K562 (cell line): ENCODE results near the gene CRIM1. TPM values are rescaled to one million over a fixed set of nuclear protein-coding genes. Genes with fewer than 3 reads are reported as not detected.

Source experiments
- ETV1 ChIP-seq: fragments of 450-650 bp; conservative IDR thresholded peaks from 2 replicates; pipeline ENCODE4 v1.6.1; 2016; ENCODE audit warnings: missing genetic modification characterization, control low read depth, low read depth, missing compliant biosample characterization
- MCM3 ChIP-seq: fragments of 450-650 bp; IDR thresholded peaks from 2 replicates; pipeline ENCODE4 v1.6.1; 2016
- PHTF2 ChIP-seq: fragments of 250-450 bp; sonication (Bioruptor Pico); IDR thresholded peaks from 2 replicates; pipeline ENCODE4 v1.5.0; 2021; ENCODE audit warnings: mild to moderate bottlenecking
- TEAD2 ChIP-seq: fragments of 450-650 bp; IDR thresholded peaks from 2 replicates; pipeline ENCODE4 v1.6.1; 2016; ENCODE audit warnings: missing genetic modification characterization, control low read depth, missing compliant biosample characterization
- VEZF1 ChIP-seq: fragments of 200-800 bp; sonication (Bioruptor generic); IDR thresholded peaks from 2 replicates; pipeline ENCODE4 v1.6.1; 2017; ENCODE audit warnings: missing genetic modification characterization, missing compliant biosample characterization
- ZBTB11 ChIP-seq, 3 experiments: fragments of 200-800 bp in 1 of 3; fragments of 250-450 bp in 1 of 3; fragments of 450-650 bp in 1 of 3; sonication (Bioruptor Pico) in 1 of 3; sonication (Bioruptor generic) in 1 of 3; formaldehyde crosslinking in 1 of 3; IDR thresholded peaks; 2 replicates each; pipeline versions ENCODE4 v1.6.1 to v1.8.0; 2016 to 2022; ENCODE audit warnings: mild to moderate bottlenecking in 2 of 3, missing genetic modification characterization in 2 of 3, missing compliant biosample characterization in 1 of 3, moderate library complexity in 1 of 3
- ZBTB40 ChIP-seq, 2 experiments: fragments of 450-650 bp in 1 of 2; sonication (generic) in 1 of 2; formaldehyde crosslinking in 1 of 2; IDR thresholded peaks; 2 replicates each; pipeline versions ENCODE4 v1.7.1 to v1.9.0; 2016 to 2022; ENCODE audit warnings: inconsistent platforms in 1 of 2, mild to moderate bottlenecking in 1 of 2, missing genetic modification reagents in 1 of 2
- ZNF324 ChIP-seq: fragments of 250-450 bp; sonication (Bioruptor Pico); IDR thresholded peaks from 2 replicates; pipeline ENCODE4 v1.4.0; 2020; ENCODE audit warnings: mild to moderate bottlenecking
- ZSCAN32 ChIP-seq: fragments of 450-650 bp; formaldehyde crosslinking; IDR thresholded peaks from 2 replicates; pipeline ENCODE4 v1.4.0; 2020; ENCODE audit warnings: mild to moderate bottlenecking, moderate library complexity
- polyA plus RNA-seq, 8 experiments: library from polyadenylated mRNA; depleted of rRNA in 4 of 8; stranded (reverse) in 5 of 8; unstranded in 3 of 8; fragments of >200 nt; fragmentation: Nextera tagmentation in 2 of 8; fragmentation: Illumina TruSeq in 1 of 8; extraction: Ambion mirVana in 2 of 8; extraction: Trizol in 1 of 8; gene quantifications; 2 replicates each; pipeline versions ENCODE4 v1.2.1 to v1.2.3, GENCODE V29; 2011 to 2014; ENCODE audit warnings: inconsistent platforms in 1 of 8, missing spikeins in 1 of 8
- total RNA-seq, 7 experiments: library from RNA; depleted of rRNA in 6 of 7; stranded (reverse); fragments of >200 nt in 6 of 7; fragmentation: Illumina TruSeq in 2 of 7; extraction: Trizol in 2 of 7; gene quantifications; 2 replicates each; pipeline versions ENCODE4 v1.2.1 to v1.2.3, GENCODE V29; 2011 to 2021; ENCODE audit warnings: low replicate concordance in 1 of 7

CRIM1 gene
- total and polyA plus RNA-seq, 9 of the 15 experiments (the other 6 are each of a cell fraction or from before 2014, with no cell fraction given): 0.01 to 0.36 (median 0.06) TPM; not detected in 1

GRCh38 chr2:36451512-36451911 lies 95.9 kb downstream of the CRIM1 start (continued):
- TF ChIP-seq ZBTB40 (IDR thresholded peaks at IDR 0.05): no peak
- TF ChIP-seq ZBTB40 (CRISPR knock-in tag; IDR thresholded peaks at IDR 0.05): no peak
- no peak for TF ChIP-seq ETV1 (tag)
- no peak for TF ChIP-seq ZNF324 (CRISPR knock-in tag)
- no peak for TF ChIP-seq ZBTB11 (CRISPR knock-in tag; IDR thresholded peaks at IDR 0.05)
- peak; percentile 74 for TF ChIP-seq VEZF1 (CRISPR knock-in tag)
- no peak for TF ChIP-seq MCM3
- no peak for TF ChIP-seq ZSCAN32 (CRISPR knock-in tag)
- no peak for TF ChIP-seq TEAD2 (tag)
- TF ChIP-seq PHTF2 (CRISPR knock-in tag): no peak
